GM12801 (cell line): ENCODE measurements around the gene TLE5.

Experiments
- TF ChIP-seq, protein P1 (sequence below): IDR thresholded peaks from one replicate; pipeline ENCODE4 v1.5.1; 2011; ENCODE audit warnings: control low read depth; ENCODE audit not compliant: insufficient read length; ENCODE audit errors: extremely low read depth

TLE5 gene

GRCh38 chr19:3105641-3106508 is 43.6 kb upstream of the TLE5 start:
- TF ChIP-seq, protein P1, sequence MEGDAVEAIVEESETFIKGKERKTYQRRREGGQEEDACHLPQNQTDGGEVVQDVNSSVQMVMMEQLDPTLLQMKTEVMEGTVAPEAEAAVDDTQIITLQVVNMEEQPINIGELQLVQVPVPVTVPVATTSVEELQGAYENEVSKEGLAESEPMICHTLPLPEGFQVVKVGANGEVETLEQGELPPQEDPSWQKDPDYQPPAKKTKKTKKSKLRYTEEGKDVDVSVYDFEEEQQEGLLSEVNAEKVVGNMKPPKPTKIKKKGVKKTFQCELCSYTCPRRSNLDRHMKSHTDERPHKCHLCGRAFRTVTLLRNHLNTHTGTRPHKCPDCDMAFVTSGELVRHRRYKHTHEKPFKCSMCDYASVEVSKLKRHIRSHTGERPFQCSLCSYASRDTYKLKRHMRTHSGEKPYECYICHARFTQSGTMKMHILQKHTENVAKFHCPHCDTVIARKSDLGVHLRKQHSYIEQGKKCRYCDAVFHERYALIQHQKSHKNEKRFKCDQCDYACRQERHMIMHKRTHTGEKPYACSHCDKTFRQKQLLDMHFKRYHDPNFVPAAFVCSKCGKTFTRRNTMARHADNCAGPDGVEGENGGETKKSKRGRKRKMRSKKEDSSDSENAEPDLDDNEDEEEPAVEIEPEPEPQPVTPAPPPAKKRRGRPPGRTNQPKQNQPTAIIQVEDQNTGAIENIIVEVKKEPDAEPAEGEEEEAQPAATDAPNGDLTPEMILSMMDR: no peak

GRCh38 chr19:3104708-3104983 is 42.4 kb upstream of the TLE5 start:
- TF ChIP-seq, protein P1: no peak

DNA sequence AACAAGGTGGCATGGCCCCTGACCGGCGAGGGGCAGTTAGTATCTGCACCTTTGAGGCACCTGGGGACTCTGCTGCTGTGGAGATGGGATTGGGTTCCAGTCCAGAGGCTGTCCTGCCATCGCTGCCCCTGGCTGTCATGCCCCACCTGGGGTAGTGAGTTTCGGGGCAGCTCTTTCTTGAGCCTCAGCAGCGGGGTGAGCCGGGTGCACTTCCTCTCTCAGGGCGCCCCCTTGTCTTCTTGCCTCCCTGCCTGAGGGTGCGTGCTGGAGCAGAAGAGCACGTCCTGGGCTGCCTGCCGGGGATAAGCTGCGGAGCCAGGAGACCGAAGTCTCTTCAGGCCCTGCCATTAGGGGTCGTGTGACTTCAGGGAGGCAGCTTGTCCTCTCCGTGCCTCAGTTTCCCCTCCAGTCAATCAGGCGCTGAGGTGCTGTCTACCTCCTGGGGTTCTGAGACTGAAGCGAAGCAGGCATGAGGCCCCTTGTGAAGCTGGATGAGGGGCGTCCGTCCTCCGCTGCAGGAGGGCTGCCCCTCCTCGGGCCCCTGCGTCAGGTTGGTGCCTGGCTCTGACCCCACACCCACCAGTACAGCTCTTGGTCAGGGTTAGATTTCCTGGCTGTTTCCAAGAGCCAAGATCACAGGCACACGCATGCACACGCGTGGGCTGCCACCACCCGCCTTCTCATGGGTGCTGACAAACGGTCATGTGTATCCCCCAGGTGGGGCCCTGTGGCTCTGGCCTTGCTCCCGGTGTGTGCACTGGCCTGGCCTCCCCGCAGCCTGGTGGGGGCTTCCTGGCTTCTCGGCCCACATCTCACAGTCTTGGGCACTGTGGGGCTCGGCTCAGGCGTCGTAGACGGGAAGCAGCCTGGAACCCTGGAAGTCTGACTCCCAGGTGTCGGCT is 40.2 kb upstream of the TLE5 start:
- TF ChIP-seq, protein P1: no peak

GRCh38 chr19:3100747-3101730 is 38.7 kb upstream of the TLE5 start:
- TF ChIP-seq, protein P1: no peak

DNA sequence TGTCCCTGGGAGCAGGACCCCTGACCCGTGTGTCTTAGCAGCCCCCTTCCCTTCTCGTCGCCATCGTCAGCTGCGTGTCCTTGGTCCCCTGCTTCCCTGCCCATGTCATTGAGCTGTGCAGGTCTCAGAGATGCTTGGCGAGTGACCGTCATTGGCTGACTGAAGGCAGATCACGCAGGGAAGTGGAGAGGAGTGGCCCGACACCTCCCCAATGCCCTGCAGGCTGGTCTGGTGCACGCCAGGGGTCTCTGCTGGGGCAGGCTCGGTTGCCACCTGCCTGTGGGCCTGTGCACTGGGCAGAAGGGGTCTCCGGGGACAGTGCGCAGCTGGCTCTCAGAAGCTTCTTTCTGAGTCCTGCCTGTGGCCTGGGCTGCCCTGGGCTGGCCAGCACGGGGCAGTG is 38.0 kb upstream of the TLE5 start:
- TF ChIP-seq, protein P1: no peak

DNA sequence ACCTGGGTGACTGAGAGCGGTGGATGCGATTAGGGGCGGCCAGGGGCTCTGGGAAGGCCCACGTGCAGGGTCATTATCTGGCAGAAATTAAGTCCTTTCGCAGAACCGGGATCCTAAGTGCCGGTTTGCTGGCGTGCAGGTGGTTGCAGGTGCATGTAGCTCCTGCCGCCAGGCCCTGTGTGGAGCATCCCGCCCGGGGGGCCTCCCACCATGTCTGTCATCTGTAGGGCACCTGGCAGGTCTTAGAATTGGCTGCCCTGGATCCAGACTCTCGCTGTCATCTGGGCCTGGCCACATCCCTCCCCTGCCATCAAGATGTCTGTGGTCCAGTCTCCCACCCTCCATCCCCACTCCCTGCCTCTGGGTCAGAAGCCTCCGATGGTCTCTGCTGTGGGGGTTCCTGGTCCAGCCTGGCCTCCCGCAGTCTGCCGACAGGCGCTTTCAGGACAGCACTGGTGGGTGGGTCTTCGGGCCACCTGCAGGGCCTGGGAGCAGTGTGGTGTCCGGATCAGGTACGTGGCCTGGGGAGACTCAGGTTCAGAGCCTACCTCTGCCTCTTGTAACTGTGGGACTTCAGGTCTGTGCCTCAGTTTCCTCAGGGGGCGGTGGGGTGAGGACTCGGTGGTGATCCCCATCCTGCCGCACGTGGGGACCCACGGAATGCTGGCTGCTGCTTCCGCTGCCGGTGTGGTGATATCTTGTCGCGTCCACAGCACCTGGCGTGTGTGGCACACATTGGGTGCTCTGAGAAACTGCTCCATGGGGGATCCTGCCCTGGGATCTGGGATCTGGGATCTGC is 37.3 kb upstream of the TLE5 start:
- TF ChIP-seq, protein P1: no peak
